Measurements from ENCODE around the gene KCNT1. TPM values are rescaled to one million over a fixed set of nuclear protein-coding genes. Genes with fewer than 3 reads are reported as not detected.

Gene KCNT1
- total RNA-seq, 1 experiment from 2014 or later, result 0.17 TPM

GRCh38 chr9:135818718-135819475 is 116.9 kb downstream of the KCNT1 start:
- RAD21 ChIA-PET (ENCODE audit: low non-redundant PET in 1 of 2, low total read pairs in 2 of 2, uncharacterized antibody in 2 of 2, unreplicated experiment in 2 of 2), result no interaction called here
- Histone ChIP-seq H3K9me2 (ENCODE audit: insufficient read depth) (no peaks in the 10 kb centered on the region), H3K4me3 (replicated peaks in 1 of 2; ENCODE audit: low read depth in 1 of 2, low read length in 2 of 2) (no peak overlapping the region), H3K27ac (ENCODE audit: low read depth, low read length) (no peak overlapping the region), H3K36me3 (ENCODE audit: control insufficient read depth in 1 of 2, insufficient read depth in 2 of 2, low read length in 2 of 2) (peaks cover 50 to 63% of the 10 kb centered on the region in 2 experiments), H4K20me1 (ENCODE audit: insufficient read depth) (no peaks in the 10 kb centered on the region), H3K9me3 (ENCODE audit: control insufficient read depth in 1 of 2, insufficient read depth in 1 of 2, low read depth in 1 of 2, low read length in 2 of 2) (no peaks in the 10 kb centered on the region), H3K9ac (ENCODE audit: low read length) (no peak overlapping the region), H2AFZ (ENCODE audit: low read depth, low read length, poor library complexity, severe bottlenecking) (no peak overlapping the region), H3K4me2 (ENCODE audit: low read length) (no peak overlapping the region), H3K4me1 (ENCODE audit: control insufficient read depth in 1 of 2, insufficient read depth in 2 of 2, low read length in 2 of 2) (no peaks in the 10 kb centered on the region), H3K79me2 (ENCODE audit: insufficient read depth, low read length) (peaks cover 4% of the 10 kb centered on the region; the same call in 1 of the 2 replicates), H3K27me3 (ENCODE audit: insufficient read depth, low read length) (no peaks in the 10 kb centered on the region)
- POLR2A ChIA-PET, result no interaction called here
- no peak for TF ChIP-seq CTCF (IDR thresholded peaks at IDR 0.05 in 2 of 3, conservative IDR thresholded peaks at IDR 0.05 in 1 of 3; ENCODE audit: borderline replicate concordance in 1 of 3, insufficient read depth in 1 of 3, low read depth in 2 of 3, low read length in 2 of 3)
- TF ChIP-seq ZBTB33 (IDR thresholded peaks at IDR 0.05; ENCODE audit: extremely low read depth, insufficient replicate concordance, low read length), result no peak
- TF ChIP-seq YY1 (IDR thresholded peaks at IDR 0.05; ENCODE audit: extremely low read depth, insufficient replicate concordance, low read depth, low read length), result no peak
- no peak for TF ChIP-seq MAX (IDR thresholded peaks at IDR 0.05)
- TF ChIP-seq ZFX (IDR thresholded peaks at IDR 0.05), result no peak
- no peak for TF ChIP-seq SIN3A (IDR thresholded peaks at IDR 0.05; ENCODE audit: low read depth)
- TF ChIP-seq TCF7L2 (IDR thresholded peaks at IDR 0.05; ENCODE audit: borderline replicate concordance, extremely low read depth, insufficient read depth, insufficient read length), result no peak
- no peak for DNase-seq (ENCODE audit: low read depth, low spot score)
- intact Hi-C loops (cut with micrococcal nuclease), result no loop called here
- no peak for ATAC-seq
- no TSS peak for BruUV-seq (replicated peaks)
- CTCF ChIA-PET, result no interaction called here

All from HCT116 (cell line).